HG03571 (cell line): Measurements from ENCODE around the gene PRDM15.

Source experiments
- ATAC-seq: cut with Tn5 transposase; IDR thresholded peaks from one replicate; pipeline ENCODE4 v1.9.1; 2021; ENCODE audit not compliant: unreplicated experiment

The PRDM15 gene

DNA sequence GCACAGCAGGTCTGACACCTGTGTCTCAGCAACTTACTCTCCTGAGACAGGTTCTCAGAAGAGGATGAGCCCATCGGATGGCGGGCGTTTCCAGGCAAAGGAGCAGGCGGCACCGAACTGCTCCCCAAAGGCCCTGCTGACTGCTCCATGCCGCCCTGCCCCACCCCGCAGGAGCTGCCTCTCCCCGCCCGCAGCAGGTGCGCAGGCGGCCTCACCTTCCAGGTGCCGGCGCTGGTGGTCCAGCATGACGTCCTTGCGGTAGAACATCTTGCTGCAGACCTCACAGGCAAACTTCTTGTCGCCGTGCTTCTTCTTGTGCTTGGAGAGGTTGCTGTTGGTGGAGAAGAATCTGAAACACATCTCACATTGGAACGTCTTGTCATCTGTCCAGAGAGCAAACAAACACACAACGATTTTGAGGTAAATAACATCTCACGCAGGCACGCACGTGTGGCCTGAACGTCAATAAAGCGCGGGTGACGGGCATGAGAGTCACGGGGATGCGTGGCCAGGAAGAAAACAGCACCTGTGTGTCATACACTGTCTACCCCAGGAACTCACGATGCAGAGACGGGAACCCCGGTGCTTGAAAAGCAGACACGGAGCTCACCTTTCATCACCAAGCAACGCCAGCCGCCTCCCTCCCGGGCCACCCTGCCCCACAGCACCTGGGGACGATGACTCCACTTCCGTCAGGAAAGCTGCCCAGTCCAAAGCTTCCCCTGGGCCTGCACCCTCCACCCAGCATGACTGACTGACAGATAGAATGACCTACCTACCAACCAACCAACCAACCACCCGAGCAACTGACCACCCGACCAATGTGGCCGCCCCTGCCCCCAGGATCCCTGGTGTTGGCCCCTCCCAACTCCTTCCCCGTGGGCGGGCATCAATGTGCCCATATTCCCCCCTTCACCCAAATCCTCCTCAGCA, 50.9 kb downstream of the PRDM15 start:
- no peak for ATAC-seq

DNA sequence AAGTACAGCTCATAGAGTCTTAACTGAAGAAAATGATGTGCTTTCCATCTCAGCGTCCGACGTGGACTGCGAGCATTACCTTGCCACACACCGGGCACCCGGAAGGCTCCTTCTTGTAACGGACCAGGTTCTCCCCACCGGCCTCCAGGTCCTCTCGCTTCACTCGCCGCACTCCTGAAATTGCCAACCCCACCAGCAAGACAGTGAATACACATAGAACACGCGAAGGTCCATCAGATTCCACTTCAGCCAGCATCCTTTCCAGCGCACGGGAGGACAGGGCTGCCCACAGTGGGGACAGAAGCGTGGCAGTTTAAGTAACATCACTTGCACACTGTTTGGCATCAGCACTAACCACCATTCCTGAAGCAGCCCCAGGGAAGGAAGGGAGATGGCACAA, 53.3 kb downstream of the PRDM15 start:
- no peak for ATAC-seq

DNA sequence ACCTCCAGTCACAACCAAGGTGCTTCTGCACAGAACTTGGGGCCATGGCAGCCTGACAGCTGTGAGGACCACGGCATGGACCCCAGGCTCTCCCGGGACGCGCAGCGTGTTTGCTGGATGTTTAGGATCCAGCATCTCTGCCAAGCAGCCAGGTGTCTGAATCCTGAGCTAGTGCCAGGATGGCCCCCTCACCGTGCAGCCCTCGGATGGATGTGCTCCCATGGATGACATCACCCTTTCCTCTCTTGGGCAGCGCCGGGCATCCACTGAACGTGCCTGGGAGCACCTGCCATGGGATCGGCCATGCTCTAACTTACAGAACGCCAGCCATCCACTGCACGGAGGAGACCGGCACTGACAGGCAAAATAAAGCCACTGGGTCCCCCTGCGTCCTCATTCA, 53.9 kb downstream of the PRDM15 start:
- no peak for ATAC-seq

DNA sequence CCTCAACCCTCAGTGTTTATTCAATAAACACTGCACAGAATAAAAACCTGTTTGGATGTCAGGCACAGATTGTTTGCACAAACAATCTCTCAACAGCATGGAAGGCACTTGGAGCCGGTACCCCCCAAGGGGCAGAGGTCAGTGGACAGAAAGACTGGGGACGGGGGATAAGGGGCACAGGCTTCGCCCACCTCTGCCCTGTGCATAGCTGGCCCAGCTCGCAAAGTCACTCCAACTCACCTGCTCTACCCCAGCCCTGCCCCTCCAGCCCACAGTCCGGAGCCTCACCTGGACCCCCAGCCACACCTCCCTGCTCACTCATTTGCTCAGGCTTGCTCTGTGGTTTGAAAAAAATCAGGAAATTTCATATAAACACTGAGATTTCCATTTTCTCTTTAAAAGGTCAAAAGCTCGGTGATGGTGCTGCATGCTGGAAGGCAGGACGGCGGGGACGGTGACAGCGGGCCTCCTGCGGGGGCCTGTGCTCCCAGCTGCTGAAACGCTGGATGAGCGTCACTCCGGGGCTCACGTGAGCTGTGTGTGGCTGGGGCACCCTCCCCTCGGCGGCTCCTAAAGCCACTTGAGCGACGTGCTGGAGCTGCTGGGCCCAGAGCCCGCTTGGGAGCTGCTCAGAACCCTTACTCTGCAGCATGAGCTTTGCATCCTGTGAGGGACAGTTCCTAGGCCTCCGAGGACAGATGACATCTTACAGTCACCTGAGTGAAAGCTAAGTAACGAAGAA, 54.5 kb downstream of the PRDM15 start:
- no peak for ATAC-seq

DNA sequence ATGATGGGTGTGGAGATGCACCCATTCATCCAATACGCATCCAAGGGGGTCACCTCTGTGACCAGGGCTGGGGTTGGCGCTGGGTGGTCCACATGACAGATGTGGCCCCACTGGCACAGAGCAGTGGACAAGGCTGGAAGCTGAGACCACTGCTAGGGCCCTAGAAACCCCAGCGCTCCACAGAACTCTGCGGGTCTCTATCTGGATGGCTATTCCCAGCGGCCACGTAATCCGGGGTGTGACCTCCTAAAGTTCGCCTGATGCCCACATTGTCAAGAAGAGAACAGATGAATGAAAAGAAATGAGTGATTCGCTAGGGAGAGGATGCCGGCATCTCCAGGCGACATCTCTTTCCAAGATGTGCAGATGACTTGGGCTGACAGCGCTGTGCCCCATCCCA, 55.2 kb downstream of the PRDM15 start:
- ATAC-seq: no peak

DNA sequence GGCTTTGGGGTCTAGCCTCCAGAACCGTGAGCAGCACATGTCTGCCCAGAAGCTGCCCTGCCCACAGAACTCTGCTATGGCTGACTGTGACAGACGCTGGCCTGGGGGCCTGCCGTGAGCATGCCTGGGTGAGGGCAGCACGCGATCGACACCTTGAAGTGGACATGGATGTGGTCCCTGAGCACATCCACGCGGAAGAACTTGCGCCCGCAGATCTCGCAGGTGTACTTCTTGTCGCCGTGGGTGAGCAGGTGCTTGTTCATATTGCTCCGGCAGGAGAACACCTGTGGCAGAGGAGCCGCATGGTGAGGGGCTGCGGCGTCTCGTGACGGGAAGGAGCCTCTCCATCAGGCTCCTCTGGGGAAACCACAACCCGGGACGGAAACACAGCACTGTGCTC, 56.0 kb downstream of the PRDM15 start:
- ATAC-seq: no peak

DNA sequence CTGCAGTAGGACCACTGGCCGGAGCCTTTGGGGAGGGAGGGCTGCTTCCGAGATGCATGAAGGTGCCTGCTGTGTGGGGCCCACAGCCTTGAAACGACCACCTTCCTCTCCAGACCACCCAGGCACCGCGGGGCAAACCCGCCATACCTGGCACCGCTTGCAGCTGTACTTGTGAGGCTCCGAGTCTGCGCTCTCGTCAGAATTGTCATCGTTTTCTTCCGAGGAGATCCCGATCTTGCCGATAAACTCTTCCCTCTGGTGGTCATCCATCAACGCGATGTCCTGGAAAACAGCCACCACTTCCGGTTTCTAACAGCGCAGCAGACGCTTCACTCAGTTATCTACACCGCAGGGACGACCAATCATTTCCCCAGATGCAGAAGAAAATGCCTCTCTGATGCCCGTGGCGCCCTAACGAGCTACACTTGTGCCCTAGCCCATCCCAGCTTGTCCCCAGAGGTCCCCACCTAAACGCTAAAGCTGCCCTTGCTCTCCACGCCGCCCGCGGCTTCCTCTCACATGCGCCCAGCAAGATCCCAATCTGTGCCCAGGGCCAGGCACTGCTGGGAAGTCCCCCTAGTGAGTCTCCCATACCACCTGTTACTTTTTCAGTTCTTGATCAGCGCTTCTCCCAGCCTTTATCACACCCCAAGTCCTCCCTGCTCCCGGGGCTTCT, 57.2 kb downstream of the PRDM15 start:
- ATAC-seq: no peak

DNA sequence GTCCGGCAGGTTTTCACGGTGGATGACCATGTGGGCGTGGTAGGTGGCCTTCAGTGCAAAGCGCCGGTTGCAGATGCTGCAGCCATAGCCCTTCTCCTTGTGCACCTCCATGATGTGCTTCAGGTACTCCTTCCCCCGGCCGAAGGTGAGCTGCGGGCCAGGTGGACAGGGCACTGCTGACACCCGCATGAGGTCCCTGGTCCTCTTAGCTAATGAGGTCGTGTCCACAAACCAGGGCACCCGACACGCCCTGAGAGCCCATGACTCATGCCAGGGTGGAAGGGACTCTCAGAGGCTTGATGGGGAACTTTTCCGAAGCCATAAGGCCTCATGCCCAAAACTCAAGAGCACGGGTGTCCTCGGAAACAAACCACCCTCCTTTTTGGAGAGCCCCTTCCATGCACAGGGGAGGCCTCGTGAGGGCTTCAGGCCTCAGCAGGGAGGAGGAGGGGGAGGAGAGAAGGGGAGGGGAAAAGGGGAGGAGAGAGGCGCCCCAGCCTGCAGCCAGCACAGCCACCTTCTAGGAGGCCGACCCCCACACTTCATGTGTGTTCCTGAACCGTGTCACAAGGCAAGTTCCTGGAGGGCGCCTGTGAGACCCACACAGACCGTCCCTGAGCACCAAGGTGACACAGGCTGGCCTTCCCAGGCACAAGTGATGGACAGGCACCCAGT, 57.9 kb downstream of the PRDM15 start:
- no peak for ATAC-seq

DNA sequence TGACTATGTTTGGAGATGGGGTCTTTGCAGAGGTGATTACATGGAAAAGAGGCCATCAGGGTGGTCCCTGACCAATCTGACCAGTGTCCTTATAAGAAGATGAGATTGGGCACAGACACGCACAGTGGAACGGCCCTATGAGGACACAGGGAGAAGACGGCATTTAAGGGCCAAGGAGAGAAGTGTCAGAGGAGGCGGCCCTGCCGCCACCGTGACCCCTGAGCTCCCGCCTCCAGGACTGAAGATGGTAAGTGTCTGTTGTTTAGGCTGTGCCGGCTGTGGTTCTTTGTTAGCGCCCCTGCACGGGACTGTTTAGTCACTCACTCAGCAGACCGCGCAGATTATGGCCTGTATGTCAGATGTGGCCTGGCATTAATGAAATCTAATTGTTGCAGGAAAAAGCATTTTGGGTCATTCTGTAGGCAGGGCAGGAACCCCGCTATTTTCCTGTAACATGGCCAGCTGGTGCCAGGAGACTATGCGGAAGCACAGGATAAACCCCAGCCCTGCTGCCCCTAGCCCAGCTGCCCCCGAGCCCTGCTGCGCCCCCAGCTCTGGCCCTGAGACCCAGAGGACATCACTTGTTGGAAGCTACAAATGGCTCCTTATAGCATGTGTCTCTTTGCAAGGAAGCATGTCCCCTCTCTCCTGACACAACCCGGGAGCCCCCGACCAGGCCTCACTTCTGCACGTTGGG, 58.6 kb downstream of the PRDM15 start:
- no peak for ATAC-seq

DNA sequence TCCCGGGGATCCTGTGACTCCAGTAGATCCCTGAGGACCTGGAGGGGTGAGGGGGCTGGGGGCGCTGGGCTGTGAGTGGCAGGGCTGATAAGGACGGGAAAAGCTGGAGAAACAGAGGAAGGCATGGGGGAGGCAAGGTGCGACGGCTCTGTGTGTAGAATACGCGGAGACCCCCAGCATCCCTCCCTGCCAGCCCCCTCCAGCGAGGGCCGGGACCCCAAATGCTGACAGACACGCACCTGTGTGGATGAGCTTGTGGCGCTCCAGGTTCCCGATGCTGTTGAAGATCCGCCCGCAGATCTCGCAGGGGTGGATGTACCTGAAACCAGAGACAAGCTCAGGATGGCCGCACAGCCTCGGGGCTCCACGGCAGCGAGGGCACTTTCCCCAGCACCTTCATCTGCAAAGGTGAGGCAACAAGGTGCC, 59.3 kb downstream of the PRDM15 start:
- ATAC-seq: no peak

DNA sequence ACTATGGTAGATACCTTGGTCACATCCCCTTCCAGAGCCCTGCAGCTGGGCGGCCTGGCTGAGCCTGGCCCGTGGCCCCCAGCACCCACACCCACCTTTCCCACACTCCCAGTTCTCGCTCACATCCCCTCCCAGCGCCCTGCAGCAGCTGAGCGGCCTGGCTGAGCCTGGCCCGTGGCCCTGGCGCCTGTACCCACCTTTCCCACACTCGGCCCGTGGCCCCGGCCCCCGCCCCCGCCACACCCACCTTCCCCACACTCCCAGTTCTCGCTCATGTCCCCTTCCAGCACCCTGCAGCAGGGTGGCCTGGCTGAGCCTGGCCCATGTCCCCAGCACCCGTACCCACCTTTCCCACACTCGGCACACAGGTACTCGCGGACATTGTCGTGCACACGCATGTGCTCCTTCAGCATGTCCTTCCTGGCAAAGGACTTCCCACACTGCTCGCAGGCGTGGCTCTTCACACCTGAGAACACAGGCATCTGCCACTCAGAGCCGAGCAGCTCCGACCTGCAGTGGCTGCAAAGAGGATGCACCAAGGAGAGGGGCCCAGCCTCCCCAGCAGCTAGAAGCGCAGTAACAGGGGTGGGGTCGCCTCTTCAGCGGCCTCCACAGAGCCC, 59.8 kb downstream of the PRDM15 start:
- no peak for ATAC-seq

DNA sequence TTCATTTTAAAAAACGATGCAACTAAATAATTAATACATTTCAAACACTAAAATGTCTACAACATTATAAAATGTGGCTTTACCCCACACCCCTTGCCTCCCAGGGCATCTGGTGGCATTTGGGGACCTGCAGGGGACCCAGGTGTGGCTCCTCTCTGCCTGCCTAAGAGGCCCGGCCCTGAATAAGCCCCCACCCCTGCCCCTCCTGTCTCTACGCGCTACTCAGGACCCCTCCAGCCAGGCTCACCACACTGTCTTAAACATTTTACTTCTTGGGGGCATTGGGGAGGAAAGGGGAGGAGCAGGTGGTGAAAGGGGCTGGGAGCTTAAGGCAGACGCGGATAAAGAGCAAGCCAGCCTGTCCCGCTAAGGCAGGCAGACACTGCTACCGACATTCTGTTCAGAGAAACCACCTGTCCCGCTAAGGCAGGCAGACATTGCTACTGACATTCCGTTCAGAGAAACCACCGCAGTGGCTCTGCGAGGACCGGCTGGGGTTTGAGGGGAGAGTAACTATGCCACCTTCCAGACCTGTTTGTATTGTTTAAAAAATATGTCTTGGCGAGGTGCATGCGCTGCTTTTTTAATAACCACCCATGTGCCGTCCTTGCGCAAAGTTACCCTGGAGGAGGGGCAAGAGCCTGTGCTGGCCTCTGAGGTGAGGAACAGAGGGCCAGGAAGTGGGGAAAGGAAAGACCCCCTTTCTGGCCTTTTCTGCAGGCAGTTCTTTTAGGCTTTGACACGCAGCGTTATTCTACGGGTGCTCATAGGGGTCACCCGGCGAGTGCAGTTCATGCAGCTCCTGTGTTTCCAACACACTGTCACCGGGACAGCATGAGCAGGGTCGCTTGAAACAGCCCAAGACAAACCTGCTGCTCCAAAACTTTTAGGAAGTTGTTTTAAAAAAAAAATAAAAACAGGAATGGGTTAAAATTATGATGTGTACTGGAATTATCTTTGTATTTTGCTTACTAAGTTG, 61.0 kb downstream of the PRDM15 start:
- ATAC-seq: no peak

DNA sequence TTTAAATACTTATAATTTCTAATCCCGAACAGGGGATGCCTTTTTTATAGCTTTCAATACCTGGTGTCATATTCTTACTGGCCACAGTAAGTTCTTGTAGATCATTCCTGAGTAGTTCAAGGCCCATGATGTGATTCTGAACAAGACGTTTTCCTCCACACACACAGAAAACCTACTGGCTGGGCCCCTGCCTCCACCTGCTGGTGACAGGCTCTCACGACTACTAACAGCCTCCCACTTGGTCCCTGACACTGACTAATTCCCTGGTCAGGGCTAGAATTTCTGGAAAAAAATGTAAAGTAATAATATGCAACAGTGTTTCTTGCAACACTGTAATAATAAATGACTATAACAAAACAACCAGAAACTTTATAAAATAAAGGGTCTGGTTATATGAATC, 61.9 kb downstream of the PRDM15 start:
- no peak for ATAC-seq

DNA sequence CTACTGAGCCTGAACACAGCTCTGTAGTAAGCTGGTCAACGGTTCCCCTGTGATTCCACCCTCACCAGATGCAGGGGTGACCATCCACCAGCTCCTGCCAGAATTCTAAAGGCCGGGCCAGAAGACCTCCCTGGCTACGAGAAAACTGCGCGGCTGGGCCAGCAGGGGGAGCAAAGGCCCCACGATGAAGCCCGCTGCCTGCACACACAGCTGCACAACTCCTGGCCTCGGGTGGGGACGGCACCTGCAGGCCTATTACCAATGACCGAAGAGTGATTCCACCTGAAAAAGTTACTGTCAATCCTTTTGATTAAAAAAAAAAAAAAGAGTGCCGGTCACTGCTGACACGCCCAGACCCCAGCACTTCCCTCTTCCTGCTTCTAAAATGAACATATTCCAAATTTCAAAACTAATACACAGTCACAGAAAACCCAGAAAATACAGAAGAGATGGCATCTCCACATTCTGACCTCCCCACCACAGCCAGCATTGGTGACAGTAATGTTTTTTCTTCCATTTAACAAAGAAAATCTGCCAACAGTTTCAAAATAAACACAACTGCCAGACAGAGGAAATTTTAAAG, 62.5 kb downstream of the PRDM15 start:
- no peak for ATAC-seq

DNA sequence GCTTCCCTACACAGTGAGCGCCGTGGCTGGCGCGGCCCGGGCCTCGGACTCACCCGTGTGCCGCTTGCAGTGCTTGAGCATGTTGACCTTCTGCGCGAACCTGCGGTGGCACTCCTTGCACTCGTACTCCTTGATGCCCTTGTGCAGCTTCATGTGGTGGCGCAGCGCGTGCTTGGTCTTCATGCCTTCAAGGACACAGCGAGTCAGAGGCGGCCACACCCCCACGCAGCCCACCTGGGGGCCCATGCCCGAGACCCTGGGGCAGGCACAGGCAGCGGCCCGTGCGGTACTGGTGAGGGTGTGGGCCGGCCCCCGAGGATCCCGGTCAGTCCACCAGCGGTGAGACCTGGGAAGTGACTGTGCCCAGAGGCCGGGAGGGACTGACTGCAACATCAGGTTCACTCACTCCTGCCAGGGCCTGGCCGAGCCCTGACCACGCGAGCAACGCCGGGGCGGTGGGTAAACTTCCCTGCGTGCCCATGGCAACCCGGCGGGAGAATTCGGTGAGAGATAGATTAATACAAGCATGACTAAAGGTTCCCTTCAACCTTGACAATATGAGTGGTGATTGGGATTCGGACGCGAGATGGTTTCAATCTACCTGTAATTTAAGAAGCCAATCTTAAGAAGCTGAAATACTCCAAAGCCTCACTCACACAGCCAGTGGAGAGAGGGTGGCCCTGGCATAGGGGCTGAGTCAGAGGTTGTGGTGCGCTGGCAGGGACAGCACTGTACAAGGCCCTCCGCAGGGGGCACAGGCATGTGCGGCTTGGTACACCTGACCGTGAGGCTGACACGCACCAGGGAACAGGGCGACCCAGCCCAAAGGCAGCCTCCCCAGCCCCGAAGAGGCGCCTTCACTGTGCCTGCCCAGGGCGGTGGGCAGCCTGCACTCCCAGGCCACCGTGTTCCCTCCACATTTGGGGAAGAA, 63.2 kb downstream of the PRDM15 start:
- ATAC-seq: no peak

DNA sequence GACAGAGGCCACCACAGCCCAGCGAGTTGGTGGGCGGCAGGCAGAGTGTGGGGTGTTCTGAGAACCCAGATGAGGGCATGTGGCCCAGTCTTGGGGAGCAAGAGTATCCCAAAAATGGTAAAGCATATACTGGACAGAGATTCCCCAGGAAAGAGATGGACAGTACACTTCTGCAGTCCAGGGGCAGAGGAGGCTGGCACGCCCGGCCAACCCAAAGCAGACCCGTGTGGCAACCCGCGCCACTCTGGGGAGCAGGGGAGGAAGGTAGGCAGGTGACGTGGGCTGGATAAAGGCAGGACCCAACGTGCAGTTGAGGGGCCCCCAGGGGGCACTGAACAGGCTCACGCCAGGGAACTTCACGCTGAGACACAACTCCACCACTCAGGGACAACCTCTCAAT, 65.9 kb downstream of the PRDM15 start:
- ATAC-seq: no peak

DNA sequence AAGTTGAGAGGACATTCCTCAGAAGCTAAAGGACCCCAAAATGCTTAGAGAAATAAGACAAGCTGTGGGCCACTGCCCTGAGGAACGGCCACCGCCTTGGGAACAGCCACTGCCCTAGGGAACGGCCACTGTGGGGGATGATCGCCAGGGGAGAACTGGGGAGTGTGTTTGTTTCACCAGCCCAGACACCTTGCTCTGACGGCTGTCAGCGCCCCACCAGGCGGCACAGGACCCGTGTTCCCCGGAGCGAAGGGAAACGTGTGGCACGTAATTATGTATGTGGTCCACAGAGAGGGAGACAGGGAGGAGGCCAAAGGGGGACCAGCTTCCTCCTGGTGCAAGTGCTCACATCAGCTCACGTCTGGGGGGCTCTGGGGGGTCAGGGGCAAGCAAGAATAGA, 66.5 kb downstream of the PRDM15 start:
- ATAC-seq: no peak

DNA sequence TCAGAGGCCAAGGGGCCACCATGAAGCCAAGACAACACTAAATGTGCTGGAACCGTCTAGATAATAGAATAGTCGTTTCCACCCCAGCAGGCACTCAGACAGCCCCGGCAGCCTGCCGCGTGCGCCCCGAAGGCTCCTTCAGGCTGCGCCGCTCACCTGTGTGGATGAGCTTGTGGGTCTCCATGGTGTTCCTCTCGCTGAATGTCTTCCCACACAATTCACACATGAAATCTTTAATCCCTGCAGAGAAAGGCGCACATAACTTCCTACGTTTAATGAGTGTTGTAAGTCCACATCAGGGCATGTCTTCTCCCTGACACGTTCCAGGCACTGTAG, 68.6 kb downstream of the PRDM15 start:
- ATAC-seq: no peak
